HG02981 (cell line): ENCODE data around the gene ZCCHC24.
"Not testable (repeated sequence)": the region's sequence is repeated elsewhere in the genome, so short reads cannot be mapped to it uniquely, and the experiment has no call there.

Experiments
- ATAC-seq: cut with Tn5 transposase; IDR thresholded peaks from one replicate; pipeline ENCODE4 v1.9.1; 2021; ENCODE audit warnings: mild to moderate bottlenecking, moderate library complexity; ENCODE audit not compliant: unreplicated experiment

The ZCCHC24 gene

DNA sequence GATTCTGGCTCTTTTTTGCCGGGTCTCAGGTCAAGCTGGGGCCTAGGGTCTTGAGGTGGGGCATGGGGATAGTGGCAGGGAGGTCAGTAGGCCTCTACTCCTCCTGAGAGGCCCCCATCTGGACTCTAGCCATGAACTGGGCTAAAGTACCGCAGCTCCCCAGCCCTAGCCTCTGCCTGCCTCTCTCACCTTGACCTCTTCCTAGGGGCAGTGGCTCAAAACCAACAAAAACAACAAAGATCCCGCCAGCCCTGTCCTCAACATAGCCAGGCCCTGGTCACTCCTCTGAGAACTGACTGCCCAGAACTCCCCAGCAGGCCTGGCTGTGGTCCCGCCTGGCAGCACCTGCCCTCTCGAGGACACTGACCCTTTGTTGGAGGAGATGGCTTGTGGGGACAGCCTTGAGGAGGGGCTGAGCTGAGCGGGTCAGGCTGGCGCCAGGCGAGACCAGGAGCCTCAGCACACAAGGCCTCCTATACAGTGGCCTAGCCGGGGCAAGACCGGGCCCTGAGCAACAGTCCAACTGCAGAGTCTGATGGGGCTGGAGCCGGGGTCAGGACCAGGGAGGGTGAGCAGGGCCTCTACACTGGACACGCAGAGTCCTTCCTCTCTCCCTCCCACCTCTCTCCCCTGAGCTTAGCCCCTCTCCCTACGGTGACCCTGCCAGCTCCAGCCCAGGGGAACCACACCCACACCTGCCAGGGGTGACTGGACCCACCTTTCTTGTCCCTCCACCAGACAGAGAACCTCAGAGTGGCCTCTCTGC, 109.8 kb downstream of the ZCCHC24 start:
- no peak for ATAC-seq

- no peak for ATAC-seq
Measured at GRCh38 chr10:79335094-79335469, 110.3 kb downstream of the ZCCHC24 start.

DNA sequence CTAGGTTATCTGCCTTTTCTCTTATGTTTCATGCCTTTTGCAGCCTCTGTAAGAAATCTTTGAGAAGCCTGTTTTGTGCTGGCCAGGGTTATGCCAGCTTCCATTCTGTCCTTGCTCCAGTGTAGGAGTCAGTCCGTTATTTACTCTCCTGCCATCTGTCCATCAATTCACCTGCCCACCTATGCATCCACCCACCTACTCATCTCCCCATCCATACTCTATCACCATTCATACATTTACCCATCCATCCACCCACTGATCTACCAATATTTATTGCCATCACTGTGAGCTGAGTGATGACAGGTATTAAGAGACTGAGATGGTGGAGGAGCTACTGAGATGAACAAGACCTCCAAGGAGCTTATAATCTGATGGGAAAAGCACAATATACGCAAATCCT, 110.9 kb downstream of the ZCCHC24 start:
- no peak for ATAC-seq

DNA sequence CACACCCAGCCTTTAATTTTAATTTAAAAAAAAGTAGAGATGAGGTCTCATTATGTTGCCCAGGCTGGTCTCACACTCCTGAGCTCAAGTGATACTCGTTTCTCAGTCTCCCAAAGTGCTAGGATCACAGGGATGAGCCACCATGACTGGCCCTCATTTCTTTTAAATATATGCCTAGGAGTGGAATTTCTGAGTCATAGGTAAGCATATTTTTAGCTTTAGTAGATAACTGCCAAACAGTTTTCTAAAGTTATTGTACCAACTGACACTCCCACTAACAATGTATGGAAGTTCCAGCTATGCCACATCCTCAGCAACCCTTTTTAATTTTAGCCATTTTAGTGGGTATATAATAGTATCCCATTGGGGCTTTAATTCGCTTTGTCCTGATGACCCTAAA, 111.9 kb downstream of the ZCCHC24 start:
- ATAC-seq = no peak

DNA sequence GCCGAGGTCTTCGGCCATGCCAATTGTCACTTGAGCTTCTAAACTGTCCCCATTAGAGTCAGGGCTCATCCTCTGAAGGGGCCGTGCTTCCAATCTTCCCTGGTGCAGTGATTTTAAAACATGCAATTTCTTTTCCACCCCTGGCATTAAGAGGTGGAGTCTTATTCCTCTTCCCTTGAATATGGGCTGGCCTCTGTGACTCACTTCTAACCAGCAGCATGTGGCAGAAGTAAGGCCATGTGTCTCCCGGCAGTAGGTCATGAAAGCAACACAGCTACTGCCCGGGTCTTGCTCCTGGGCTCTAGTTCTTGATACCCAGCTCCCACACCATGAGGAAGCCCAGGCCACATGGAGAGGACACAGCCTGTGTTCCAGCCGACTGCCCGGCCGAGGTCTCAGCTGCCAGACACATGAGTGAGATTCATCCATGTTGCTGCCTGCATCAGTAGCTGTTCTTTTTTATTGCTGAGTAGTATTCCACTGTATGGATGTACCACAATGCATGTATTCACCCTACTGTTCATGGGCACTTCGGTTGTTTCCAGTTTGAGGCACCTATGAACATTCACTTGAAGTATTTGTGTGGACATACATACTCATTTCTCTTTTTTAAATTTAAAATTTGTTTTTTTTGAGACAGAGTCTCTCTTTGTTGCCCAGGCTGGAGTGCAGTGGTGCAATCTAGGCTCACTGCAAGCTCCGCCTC, 112.7 kb downstream of the ZCCHC24 start:
- not testable (repeated sequence) for ATAC-seq
